GM23338 (cell line): ENCODE measurements around the gene KCNJ6.

Experiments
- CREB1 ChIP-seq: fragments of 250-450 bp; sonication (Bioruptor Pico); IDR thresholded peaks from 2 replicates; pipeline ENCODE4 v1.5.0; 2020; ENCODE audit warnings: low read depth, mild to moderate bottlenecking, moderate library complexity
- EZH2 ChIP-seq: fragments of 200-600 bp; sonication (generic); IDR thresholded peaks from one replicate; pipeline ENCODE4 v1.8.0; 2017; ENCODE audit warnings: antibody characterized with exemption, mild to moderate bottlenecking, low read depth; ENCODE audit not compliant: unreplicated experiment
- EZH2phosphoT487 ChIP-seq: fragments of 200-600 bp; sonication (generic); IDR thresholded peaks from one replicate; pipeline ENCODE4 v1.8.1; 2018; ENCODE audit warnings: antibody characterized with exemption; ENCODE audit not compliant: unreplicated experiment
- POLR2AphosphoS5 ChIP-seq: IDR thresholded peaks from 2 replicates; pipeline ENCODE4 v1.6.1; 2016; ENCODE audit warnings: antibody characterized with exemption, low read depth
- ZNF114 ChIP-seq: fragments of 250-450 bp; sonication (Bioruptor Pico); IDR thresholded peaks from 2 replicates; pipeline ENCODE4 v1.5.0; 2020; ENCODE audit warnings: mild to moderate bottlenecking, moderate library complexity
- TF ChIP-seq, protein P1 (sequence below), 2 experiments: fragments of 200-600 bp in 1 of 2; sonication (generic) in 1 of 2; conservative IDR thresholded peaks; 2 replicates each; pipeline versions ENCODE4 v1.5.1 to v1.6.1; 2016 to 2017; ENCODE audit warnings: antibody characterized with exemption in 2 of 2, low read depth in 2 of 2, mild to moderate bottlenecking in 2 of 2, moderate library complexity in 1 of 2
- TF ChIP-seq, protein P2 (sequence below): IDR thresholded peaks from 2 replicates; pipeline ENCODE4 v1.6.1; 2016; ENCODE audit warnings: antibody characterized with exemption
- TF ChIP-seq, protein P3 (sequence below): IDR thresholded peaks from one replicate; pipeline ENCODE4 v1.6.1; 2018; ENCODE audit warnings: antibody characterized with exemption; ENCODE audit not compliant: unreplicated experiment
- TF ChIP-seq, protein P4 (sequence below): fragments of 250-450 bp; sonication (Bioruptor Pico); IDR thresholded peaks from 2 replicates; pipeline ENCODE4 v1.5.0; 2020; ENCODE audit warnings: mild to moderate bottlenecking, moderate library complexity

DNA sequence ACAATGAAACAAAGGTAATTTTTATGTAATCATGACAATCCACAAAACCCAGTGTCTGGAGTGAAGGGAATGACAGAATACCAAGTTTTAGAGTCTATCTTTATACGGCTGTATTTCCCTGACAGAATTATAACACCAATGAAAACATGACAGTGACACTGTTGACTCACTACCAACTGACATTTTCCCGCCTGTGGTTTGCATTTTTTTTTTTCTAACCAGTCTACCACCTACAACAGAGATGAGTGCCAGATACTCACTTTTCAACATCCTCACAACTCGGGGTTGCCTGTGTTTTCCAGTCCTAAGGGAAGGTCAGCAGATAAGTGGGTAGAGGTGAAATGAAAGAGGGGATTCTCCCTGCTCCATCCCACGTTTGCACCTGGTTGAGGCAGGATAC is 118.9 kb downstream of the KCNJ6 start:
- TF ChIP-seq, protein P1, sequence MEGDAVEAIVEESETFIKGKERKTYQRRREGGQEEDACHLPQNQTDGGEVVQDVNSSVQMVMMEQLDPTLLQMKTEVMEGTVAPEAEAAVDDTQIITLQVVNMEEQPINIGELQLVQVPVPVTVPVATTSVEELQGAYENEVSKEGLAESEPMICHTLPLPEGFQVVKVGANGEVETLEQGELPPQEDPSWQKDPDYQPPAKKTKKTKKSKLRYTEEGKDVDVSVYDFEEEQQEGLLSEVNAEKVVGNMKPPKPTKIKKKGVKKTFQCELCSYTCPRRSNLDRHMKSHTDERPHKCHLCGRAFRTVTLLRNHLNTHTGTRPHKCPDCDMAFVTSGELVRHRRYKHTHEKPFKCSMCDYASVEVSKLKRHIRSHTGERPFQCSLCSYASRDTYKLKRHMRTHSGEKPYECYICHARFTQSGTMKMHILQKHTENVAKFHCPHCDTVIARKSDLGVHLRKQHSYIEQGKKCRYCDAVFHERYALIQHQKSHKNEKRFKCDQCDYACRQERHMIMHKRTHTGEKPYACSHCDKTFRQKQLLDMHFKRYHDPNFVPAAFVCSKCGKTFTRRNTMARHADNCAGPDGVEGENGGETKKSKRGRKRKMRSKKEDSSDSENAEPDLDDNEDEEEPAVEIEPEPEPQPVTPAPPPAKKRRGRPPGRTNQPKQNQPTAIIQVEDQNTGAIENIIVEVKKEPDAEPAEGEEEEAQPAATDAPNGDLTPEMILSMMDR (conservative IDR thresholded peaks at IDR 0.05; ENCODE audit: low read depth in 2 of 2) = no peak
- TF ChIP-seq EZH2phosphoT487 (no peak), EZH2 (no peak), ZNF114 (CRISPR knock-in tag) (no peak), POLR2AphosphoS5 (no peak), CREB1 (CRISPR knock-in tag) (no peak)
- TF ChIP-seq, protein P2, sequence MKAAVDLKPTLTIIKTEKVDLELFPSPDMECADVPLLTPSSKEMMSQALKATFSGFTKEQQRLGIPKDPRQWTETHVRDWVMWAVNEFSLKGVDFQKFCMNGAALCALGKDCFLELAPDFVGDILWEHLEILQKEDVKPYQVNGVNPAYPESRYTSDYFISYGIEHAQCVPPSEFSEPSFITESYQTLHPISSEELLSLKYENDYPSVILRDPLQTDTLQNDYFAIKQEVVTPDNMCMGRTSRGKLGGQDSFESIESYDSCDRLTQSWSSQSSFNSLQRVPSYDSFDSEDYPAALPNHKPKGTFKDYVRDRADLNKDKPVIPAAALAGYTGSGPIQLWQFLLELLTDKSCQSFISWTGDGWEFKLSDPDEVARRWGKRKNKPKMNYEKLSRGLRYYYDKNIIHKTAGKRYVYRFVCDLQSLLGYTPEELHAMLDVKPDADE = no peak
- TF ChIP-seq, protein P3, sequence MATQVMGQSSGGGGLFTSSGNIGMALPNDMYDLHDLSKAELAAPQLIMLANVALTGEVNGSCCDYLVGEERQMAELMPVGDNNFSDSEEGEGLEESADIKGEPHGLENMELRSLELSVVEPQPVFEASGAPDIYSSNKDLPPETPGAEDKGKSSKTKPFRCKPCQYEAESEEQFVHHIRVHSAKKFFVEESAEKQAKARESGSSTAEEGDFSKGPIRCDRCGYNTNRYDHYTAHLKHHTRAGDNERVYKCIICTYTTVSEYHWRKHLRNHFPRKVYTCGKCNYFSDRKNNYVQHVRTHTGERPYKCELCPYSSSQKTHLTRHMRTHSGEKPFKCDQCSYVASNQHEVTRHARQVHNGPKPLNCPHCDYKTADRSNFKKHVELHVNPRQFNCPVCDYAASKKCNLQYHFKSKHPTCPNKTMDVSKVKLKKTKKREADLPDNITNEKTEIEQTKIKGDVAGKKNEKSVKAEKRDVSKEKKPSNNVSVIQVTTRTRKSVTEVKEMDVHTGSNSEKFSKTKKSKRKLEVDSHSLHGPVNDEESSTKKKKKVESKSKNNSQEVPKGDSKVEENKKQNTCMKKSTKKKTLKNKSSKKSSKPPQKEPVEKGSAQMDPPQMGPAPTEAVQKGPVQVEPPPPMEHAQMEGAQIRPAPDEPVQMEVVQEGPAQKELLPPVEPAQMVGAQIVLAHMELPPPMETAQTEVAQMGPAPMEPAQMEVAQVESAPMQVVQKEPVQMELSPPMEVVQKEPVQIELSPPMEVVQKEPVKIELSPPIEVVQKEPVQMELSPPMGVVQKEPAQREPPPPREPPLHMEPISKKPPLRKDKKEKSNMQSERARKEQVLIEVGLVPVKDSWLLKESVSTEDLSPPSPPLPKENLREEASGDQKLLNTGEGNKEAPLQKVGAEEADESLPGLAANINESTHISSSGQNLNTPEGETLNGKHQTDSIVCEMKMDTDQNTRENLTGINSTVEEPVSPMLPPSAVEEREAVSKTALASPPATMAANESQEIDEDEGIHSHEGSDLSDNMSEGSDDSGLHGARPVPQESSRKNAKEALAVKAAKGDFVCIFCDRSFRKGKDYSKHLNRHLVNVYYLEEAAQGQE = no peak
- TF ChIP-seq, protein P4, sequence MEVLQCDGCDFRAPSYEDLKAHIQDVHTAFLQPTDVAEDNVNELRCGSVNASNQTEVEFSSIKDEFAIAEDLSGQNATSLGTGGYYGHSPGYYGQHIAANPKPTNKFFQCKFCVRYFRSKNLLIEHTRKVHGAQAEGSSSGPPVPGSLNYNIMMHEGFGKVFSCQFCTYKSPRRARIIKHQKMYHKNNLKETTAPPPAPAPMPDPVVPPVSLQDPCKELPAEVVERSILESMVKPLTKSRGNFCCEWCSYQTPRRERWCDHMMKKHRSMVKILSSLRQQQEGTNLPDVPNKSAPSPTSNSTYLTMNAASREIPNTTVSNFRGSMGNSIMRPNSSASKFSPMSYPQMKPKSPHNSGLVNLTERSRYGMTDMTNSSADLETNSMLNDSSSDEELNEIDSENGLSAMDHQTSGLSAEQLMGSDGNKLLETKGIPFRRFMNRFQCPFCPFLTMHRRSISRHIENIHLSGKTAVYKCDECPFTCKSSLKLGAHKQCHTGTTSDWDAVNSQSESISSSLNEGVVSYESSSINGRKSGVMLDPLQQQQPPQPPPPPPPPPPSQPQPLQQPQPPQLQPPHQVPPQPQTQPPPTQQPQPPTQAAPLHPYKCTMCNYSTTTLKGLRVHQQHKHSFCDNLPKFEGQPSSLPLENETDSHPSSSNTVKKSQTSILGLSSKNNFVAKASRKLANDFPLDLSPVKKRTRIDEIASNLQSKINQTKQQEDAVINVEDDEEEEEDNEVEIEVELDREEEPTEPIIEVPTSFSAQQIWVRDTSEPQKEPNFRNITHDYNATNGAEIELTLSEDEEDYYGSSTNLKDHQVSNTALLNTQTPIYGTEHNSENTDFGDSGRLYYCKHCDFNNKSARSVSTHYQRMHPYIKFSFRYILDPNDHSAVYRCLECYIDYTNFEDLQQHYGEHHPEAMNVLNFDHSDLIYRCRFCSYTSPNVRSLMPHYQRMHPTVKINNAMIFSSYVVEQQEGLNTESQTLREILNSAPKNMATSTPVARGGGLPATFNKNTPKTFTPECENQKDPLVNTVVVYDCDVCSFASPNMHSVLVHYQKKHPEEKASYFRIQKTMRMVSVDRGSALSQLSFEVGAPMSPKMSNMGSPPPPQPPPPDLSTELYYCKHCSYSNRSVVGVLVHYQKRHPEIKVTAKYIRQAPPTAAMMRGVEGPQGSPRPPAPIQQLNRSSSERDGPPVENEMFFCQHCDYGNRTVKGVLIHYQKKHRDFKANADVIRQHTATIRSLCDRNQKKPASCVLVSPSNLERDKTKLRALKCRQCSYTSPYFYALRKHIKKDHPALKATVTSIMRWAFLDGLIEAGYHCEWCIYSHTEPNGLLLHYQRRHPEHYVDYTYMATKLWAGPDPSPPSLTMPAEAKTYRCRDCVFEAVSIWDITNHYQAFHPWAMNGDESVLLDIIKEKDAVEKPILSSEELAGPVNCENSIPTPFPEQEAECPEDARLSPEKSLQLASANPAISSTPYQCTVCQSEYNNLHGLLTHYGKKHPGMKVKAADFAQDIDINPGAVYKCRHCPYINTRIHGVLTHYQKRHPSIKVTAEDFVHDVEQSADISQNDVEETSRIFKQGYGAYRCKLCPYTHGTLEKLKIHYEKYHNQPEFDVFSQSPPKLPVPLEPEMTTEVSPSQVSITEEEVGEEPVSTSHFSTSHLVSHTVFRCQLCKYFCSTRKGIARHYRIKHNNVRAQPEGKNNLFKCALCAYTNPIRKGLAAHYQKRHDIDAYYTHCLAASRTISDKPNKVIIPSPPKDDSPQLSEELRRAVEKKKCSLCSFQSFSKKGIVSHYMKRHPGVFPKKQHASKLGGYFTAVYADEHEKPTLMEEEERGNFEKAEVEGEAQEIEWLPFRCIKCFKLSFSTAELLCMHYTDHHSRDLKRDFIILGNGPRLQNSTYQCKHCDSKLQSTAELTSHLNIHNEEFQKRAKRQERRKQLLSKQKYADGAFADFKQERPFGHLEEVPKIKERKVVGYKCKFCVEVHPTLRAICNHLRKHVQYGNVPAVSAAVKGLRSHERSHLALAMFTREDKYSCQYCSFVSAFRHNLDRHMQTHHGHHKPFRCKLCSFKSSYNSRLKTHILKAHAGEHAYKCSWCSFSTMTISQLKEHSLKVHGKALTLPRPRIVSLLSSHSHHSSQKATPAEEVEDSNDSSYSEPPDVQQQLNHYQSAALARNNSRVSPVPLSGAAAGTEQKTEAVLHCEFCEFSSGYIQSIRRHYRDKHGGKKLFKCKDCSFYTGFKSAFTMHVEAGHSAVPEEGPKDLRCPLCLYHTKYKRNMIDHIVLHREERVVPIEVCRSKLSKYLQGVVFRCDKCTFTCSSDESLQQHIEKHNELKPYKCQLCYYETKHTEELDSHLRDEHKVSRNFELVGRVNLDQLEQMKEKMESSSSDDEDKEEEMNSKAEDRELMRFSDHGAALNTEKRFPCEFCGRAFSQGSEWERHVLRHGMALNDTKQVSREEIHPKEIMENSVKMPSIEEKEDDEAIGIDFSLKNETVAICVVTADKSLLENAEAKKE = no peak
